Neural progenitor cell (in vitro differentiated cells): ENCODE results near the gene IL1RAP.

Experiments
- EZH2 ChIP-seq: fragments of 200-600 bp; sonication (generic); IDR thresholded peaks from 2 replicates; pipeline ENCODE4 v1.6.1; 2017; ENCODE audit warnings: antibody characterized with exemption, mild to moderate bottlenecking, moderate library complexity
- EZH2phosphoT487 ChIP-seq: fragments of 200-600 bp; sonication (generic); IDR thresholded peaks from 2 replicates; pipeline ENCODE4 v1.6.1; 2017; ENCODE audit warnings: antibody characterized with exemption
- TF ChIP-seq, protein P1 (sequence below): fragments of 200-600 bp; sonication (generic); IDR thresholded peaks from 2 replicates; pipeline ENCODE4 v1.5.1; 2017; ENCODE audit warnings: antibody characterized with exemption, mild to moderate bottlenecking

GRCh38 chr3:190699776-190700175 lies 185.9 kb downstream of the IL1RAP start:
- TF ChIP-seq, protein P1, sequence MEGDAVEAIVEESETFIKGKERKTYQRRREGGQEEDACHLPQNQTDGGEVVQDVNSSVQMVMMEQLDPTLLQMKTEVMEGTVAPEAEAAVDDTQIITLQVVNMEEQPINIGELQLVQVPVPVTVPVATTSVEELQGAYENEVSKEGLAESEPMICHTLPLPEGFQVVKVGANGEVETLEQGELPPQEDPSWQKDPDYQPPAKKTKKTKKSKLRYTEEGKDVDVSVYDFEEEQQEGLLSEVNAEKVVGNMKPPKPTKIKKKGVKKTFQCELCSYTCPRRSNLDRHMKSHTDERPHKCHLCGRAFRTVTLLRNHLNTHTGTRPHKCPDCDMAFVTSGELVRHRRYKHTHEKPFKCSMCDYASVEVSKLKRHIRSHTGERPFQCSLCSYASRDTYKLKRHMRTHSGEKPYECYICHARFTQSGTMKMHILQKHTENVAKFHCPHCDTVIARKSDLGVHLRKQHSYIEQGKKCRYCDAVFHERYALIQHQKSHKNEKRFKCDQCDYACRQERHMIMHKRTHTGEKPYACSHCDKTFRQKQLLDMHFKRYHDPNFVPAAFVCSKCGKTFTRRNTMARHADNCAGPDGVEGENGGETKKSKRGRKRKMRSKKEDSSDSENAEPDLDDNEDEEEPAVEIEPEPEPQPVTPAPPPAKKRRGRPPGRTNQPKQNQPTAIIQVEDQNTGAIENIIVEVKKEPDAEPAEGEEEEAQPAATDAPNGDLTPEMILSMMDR = no peak
- TF ChIP-seq EZH2phosphoT487 (no peak), EZH2 (no peak)
